Measurements from ENCODE around the gene DLGAP5.

DLGAP5 gene

GRCh38 chr14:55180006-55180405 is 11.4 kb downstream of the DLGAP5 start:
- no peak for DNase-seq

DNA sequence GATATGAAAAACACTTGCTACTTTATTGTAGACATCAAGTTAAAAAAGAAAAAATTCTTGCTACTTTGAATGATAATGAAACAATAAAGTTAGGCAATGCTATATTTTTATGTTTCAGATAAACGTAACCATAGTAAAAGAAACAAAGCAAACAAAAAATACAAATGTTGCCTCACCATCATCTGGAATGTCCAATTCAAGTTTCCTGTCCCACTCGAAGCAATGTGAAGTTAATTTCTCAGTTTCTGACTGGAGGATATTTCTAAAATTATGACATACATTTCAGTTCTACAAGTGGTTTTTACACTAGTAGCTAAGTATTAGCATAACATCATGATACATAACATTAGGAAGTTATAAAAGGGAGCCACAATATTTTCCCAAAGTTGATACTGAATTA is 20.9 kb downstream of the DLGAP5 start:
- no peak for DNase-seq

DNA sequence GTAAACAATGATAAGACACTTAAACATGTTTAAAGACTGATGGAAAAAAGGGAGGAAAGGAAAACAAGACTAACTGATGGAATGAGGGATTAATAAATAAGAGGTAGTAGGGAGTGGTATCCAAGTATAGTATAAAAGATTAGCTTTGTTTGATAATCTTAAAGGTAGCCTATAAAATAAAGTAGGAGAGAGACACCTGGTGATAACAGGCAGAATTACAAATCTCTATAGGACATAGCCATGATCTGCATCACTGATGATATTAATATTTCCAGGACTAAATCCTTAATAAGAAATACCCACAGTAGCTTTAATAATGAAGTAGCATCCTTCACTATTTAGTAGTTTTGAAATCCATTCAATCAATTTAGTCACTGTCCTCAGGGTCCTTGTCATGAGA is 30.4 kb downstream of the DLGAP5 start:
- no peak for DNase-seq

GRCh38 chr14:55158412-55158811 is 33.0 kb downstream of the DLGAP5 start:
- DNase-seq = no peak

DNA sequence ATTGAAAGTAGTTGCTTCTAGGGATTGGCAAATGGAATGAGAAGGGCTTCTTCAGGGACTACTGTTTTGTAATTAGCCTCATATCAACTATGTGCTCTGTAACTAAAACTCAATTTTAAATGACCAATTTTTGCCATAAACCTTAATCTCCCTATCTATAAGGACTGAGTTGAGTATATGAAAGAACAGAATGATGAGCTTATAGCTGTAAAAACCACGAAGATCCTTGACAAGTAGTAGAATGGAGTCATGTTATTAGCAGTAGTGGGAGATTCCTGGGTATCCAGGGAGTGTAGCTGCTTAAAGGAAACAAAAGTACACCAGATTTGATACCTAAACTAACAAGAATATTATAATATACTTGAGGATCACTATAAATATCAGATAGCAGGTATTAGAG is 34.3 kb downstream of the DLGAP5 start:
- DNase-seq = no peak

- no peak for DNase-seq
Observed at GRCh38 chr14:55153951-55154350, 37.4 kb downstream of the DLGAP5 start.

DNA sequence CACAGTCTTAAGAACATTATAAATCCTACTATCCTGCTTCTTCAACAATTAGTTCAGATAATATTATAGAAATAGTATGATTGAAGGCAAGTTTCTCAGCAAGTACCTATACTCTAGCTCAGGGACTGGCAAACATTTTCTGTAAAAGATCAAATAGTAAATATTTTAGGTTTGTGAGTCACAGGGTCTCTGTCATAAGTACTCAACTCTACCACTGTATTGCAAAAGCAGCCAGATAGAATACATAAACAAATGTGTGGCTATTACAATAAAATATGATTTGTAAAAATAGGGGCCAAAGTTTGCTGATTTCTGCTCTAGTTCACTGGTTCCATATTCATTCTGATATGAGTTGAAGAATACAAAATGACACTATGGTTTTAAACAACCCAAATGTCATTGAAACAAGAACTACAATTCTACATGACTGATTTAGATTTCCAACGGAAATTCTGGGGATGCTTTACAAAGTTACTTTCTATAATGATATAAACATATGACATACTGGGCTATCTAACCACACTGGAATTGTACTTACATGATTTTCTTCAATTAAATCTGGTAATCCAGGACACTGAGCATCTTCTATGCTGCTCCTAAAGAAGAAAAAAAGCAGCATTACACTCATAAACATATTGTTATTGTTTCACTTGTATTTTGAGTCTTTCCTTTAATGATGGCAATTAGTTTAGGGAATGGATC is 39.2 kb downstream of the DLGAP5 start:
- DNase-seq = no peak

GRCh38 chr14:55151601-55152000 is 39.8 kb downstream of the DLGAP5 start:
- no peak for DNase-seq

- DNase-seq = no peak
Observed at GRCh38 chr14:55146425-55146824, 45.0 kb downstream of the DLGAP5 start.

- DNase-seq = no peak
Observed at GRCh38 chr14:55142466-55142865, 48.9 kb downstream of the DLGAP5 start.

GRCh38 chr14:55141825-55142224 is 49.6 kb downstream of the DLGAP5 start:
- DNase-seq = no peak

DNA sequence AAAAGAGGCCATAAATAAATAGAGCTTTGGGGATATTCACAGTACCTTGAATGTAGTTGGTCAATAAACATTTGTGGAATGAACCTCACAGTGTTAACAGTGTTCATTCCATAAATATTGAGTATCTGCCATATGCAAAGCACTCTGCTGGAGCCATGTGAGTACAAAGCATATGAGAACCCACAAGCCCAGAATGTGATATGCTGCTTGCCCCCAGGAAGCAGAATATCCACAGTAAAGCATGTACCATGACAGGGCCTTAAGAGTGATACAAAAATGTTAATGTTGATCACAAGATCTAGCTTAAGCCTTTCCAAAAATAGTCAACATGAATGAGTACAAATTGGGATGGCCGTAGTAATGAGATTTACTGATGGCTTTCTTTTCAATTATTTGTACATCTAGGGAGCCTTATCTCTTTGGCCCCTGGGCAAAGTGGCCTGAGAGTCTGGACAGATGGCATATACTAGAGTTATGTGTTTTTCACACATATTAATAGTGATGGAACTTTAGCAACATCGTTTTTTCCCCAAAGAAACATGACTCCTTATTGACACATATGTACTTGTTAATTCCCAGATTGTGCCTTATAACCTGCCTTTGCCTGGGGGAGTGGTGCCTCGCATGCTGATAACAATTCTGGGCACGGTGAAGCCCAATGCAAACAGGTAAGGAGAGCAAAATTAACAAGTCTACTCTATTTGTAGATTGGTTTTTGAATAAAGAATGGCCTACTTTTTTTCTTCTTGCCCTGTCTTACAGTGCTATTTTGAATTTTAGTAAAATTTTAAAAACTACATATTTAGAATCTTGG is 51.5 kb downstream of the DLGAP5 start:
- no peak for DNase-seq

DNA sequence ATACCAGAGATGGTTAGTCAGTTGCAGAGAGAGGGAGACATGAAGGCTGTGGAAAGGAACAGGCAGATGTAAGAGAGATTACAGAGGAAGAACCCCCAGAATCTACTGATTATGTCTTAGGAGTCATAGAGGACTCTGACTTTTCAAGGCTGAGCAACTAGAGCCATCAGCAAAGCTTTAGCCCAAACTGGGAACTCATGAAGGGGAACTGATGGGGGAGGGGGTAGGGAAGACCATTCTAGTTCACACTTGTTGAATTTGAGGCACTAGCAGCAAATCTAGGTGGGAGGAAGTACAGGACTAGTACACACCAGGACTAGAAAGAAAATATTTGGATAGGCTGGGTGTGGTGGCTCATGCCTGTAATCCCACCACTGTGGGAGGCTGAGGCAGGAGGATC is 52.2 kb downstream of the DLGAP5 start:
- DNase-seq = no peak

DNA sequence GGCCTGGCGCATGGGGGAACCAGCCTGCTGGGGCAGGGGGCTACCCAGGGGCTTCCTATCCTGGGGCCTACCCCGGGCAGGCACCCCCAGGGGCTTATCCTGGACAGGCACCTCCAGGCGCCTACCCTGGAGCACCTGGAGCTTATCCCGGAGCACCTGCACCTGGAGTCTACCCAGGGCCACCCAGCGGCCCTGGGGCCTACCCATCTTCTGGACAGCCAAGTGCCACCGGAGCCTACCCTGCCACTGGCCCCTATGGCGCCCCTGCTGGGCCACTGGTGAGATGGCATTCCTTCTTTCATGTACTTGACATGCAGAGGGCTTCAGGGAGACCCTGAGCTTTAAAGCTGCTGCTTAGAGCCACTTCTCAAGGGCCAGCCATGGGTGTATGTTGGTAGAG is 53.3 kb downstream of the DLGAP5 start:
- no peak for DNase-seq

DNA sequence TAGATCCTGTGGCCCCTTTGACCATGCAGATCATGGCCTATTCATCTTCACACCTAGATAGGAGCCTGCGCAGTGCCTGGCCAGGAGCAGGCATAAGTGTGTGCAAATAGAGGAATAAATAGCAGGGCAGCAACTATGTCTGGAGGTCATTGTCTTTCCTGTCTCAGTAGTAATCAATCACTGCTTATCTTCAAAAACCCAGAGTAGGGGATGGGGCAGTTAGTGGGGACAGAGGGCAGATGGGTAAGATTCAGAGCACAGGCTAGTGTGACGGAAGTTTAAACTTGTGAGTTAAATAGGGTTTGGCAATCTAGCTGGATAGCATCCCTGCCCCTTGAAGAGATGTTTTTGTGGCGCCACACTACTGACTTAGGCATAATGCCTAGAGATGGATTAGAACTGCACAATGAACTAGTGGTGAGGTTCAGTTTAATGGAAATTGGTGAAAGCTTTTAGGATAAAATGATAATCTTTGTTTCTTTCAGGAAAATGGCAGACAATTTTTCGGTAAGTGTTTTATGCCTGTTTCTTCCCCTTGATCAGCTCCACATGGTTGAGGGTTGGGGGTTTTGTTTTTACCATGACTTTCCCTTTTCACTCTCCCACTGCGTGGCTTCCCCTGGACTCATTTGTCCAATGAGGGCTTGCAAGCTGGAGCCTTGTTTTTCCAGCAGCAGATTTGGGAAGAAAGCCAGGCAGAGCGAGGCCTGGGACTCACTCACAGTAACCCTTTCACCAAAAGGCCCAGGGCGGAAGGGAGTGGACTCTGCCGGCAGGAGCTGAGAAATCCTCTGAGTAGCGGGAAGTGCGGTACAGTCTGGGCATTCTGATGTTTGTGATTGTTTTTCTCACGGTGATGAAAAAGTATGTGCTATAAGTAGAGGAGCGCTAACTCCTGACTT is 54.2 kb downstream of the DLGAP5 start:
- no peak for DNase-seq

- DNase-seq = no peak
Observed at GRCh38 chr14:55136241-55136640, 55.1 kb downstream of the DLGAP5 start.

DNA sequence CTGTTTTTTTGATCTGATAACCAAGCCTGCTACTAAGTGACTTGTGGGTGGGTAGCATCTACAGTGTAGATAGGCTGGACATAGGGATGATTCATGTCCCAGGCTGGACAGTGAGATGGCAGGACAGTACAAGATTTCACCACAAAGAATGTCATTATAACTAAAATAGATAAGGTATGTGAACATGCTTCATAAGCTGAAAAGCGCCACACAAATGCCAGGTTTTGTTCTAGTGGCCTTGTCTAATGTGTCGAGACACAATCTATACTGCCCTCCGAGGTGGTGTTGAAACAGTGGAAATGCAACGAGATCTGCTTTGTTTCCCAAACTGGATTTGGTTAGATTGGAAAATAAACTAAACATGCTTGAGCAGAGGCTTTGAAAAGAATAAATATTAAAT is 58.0 kb downstream of the DLGAP5 start:
- DNase-seq = no peak

- no peak for DNase-seq
Observed at GRCh38 chr14:55131370-55132137, 59.8 kb downstream of the DLGAP5 start.

GRCh38 chr14:55130196-55130550 is 61.2 kb downstream of the DLGAP5 start:
- DNase-seq = no peak

DNA sequence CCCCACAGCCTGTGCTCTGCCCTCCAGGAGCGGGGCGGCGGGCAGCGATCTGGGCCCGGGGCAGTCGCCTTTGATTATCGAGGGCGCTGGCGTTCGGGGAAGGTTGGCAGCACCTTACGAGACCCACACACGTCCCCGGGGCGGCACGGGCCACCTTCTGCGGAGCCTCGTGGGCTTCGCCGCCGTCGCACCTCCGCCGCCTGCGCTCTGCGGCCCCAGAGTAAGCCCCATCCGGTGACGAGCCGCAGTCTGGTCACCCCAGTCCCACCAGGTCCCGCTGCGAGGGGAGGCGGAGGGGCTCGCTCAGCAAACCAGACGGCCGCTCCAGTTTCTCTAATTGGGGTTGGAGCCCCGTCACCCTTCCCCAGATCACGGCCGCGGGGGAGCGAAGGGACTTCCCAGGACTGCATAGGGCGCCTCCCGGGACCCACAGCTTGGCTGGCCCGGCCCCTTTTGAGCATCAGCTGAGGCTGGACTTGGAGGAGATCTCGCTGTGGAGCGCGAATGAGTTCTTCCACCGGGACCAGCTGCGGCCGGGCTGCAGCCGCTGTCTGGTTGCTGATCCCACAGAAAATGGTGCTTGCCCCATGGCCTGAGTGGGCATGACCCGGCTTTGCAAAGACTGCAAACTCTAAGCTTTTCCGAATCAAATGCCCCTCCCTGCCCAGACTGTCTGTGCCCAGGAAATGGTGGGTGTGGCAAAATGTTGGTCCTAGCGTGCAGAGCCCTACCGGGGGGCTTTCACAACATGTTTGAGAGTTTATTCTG is 61.8 kb downstream of the DLGAP5 start:
- no peak for DNase-seq

DNA sequence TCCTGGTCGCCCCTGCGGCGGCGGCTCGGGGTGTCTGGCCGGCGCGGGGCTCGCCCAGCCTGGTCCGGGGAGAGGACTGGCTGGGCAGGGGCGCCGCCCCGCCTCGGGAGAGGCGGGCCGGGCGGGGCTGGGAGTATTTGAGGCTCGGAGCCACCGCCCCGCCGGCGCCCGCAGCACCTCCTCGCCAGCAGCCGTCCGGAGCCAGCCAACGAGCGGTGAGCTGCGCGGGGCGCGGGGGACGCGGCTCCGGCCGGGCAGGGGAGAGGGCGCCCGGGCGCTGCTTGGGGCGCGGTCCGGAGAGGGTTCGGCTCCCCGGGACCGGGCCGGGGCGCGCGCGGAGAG is 62.3 kb downstream of the DLGAP5 start, which contains the start of gene LGALS3:
Gene LGALS3, plus strand, starts transcription at position 167 of the 342 bp plus-strand sequence. CDS start 8,122 bp downstream, outside the sequence.
- no peak for DNase-seq
